Thyroid gland (tissue), 4 donors: ENCODE measurements around the gene MCAT. TPM values are rescaled to one million over a fixed set of nuclear protein-coding genes. Genes with fewer than 3 reads are reported as not detected.

Experiments used
- DNase-seq, 2 donors: peaks; one replicate each; pipeline ENCODE4 v3.0.0-alpha.2; 2019
- H3K27ac ChIP-seq, 3 donors: fragments of 200-600 bp; sonication (generic); 1 replicate in 2 of 3; 2 replicates in 1 of 3; pipeline ENCODE4 v1.5.1; 2016 to 2019; ENCODE audit warnings: mild to moderate bottlenecking in 1 of 3, moderate library complexity in 1 of 3
- H3K27me3 ChIP-seq: fragments of 200-600 bp; sonication (generic); one replicate; pipeline ENCODE4 v1.5.1; 2019
- H3K36me3 ChIP-seq, 2 donors: fragments of 200-600 bp; sonication (generic); one replicate each; pipeline ENCODE4 v1.5.1; 2016 to 2019
- H3K4me1 ChIP-seq, 2 donors: fragments of 200-600 bp; sonication (generic); one replicate each; pipeline ENCODE4 v1.5.1; 2017 to 2019
- H3K4me3 ChIP-seq, 3 donors: fragments of 200-600 bp; sonication (generic); replicated peaks in 1 of 3; 1 replicate in 2 of 3; 2 replicates in 1 of 3; pipeline ENCODE4 v1.5.1; 2016; ENCODE audit warnings: mild to moderate bottlenecking in 1 of 3
- H3K9me3 ChIP-seq: fragments of 200-600 bp; sonication (generic); one replicate; pipeline ENCODE4 v1.5.1; 2017
- POLR2A ChIP-seq, 2 donors: fragments of 450-650 bp; IDR thresholded peaks; one replicate each; pipeline ENCODE4 v1.6.1; 2017; ENCODE audit warnings: antibody characterized with exemption in 2 of 2, mild to moderate bottlenecking in 2 of 2, moderate library complexity in 1 of 2
- WGBS, 2 donors: methylation state at CpG; one replicate each; pipeline ENCODE4 v1.1.5; 2017; 5-methylcytosine and 5-hydroxymethylcytosine counted together
- intact Hi-C: fragments of 100-400 bp; cut with DNase I; formaldehyde crosslinking; loops from one replicate; pipeline ENCODE4 v1.15.1; 2023
- total RNA-seq, 4 donors: library from RNA; depleted of rRNA; stranded (reverse); fragments of >200 nt; gene quantifications; one replicate each; pipeline ENCODE4 v1.2.3, GENCODE V29; 2016
- TF ChIP-seq, protein P1 (sequence below), 6 experiments: fragments of 200-600 bp in 3 of 6; fragments of 450-650 bp in 3 of 6; sonication (generic) in 3 of 6; IDR thresholded peaks; one replicate each; pipeline ENCODE4 v1.5.1; 2016 to 2019; ENCODE audit warnings: antibody characterized with exemption in 6 of 6, mild to moderate bottlenecking in 2 of 6, inconsistent platforms in 1 of 6, moderate library complexity in 1 of 6

Gene MCAT
- total RNA-seq, 4 donors from 2014 or later: 28.4 to 48.5 (median 38.3) TPM

GRCh38 chr22:43172191-43172590 lies 29.0 kb upstream of the MCAT start:
- no peaks in the 10 kb centered on the region for H3K27me3 ChIP-seq
- intact Hi-C loops: no loop called here
- H3K27ac ChIP-seq: no peak overlapping the region
- TF ChIP-seq, protein P1, sequence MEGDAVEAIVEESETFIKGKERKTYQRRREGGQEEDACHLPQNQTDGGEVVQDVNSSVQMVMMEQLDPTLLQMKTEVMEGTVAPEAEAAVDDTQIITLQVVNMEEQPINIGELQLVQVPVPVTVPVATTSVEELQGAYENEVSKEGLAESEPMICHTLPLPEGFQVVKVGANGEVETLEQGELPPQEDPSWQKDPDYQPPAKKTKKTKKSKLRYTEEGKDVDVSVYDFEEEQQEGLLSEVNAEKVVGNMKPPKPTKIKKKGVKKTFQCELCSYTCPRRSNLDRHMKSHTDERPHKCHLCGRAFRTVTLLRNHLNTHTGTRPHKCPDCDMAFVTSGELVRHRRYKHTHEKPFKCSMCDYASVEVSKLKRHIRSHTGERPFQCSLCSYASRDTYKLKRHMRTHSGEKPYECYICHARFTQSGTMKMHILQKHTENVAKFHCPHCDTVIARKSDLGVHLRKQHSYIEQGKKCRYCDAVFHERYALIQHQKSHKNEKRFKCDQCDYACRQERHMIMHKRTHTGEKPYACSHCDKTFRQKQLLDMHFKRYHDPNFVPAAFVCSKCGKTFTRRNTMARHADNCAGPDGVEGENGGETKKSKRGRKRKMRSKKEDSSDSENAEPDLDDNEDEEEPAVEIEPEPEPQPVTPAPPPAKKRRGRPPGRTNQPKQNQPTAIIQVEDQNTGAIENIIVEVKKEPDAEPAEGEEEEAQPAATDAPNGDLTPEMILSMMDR (IDR thresholded peaks at IDR 0.05): no peak
- no peak for TF ChIP-seq POLR2A (IDR thresholded peaks at IDR 0.05)
- DNase-seq: no peak
- no peaks in the 10 kb centered on the region for H3K4me1 ChIP-seq
- peaks cover 26 to 27% of the 10 kb centered on the region in 2 donors for H3K36me3 ChIP-seq
- 92 to 93% methylated on average over 19 of the region's 19 CpGs for WGBS, 2 donors
- H3K9me3 ChIP-seq: no peaks in the 10 kb centered on the region
- no peak overlapping the region for H3K4me3 ChIP-seq

- intact Hi-C loops: no loop called here
- Histone ChIP-seq H3K4me3 (no peak overlapping the region), H3K36me3 (peaks cover 26 to 27% of the 10 kb centered on the region in 2 donors), H3K4me1 (no peaks in the 10 kb centered on the region), H3K27me3 (no peaks in the 10 kb centered on the region), H3K9me3 (no peaks in the 10 kb centered on the region), H3K27ac (no peak overlapping the region)
- TF ChIP-seq POLR2A (IDR thresholded peaks at IDR 0.05): no peak
- TF ChIP-seq, protein P1 (IDR thresholded peaks at IDR 0.05): no peak
- 89 to 91% methylated on average over 9 to 11 of the region's 12 CpGs for WGBS, 2 donors
- no peak for DNase-seq
These were observed 28.4 kb upstream of the MCAT start for GRCh38 chr22:43171607-43172006.

- WGBS, 2 donors: 85 to 91% methylated on average over 8 to 14 of the region's 14 CpGs
- intact Hi-C loops: no loop called here
- no peak for DNase-seq
- H3K27ac ChIP-seq: no peak overlapping the region
- no peaks in the 10 kb centered on the region for H3K4me1 ChIP-seq
- no peaks in the 10 kb centered on the region for H3K9me3 ChIP-seq
- TF ChIP-seq, protein P1 (IDR thresholded peaks at IDR 0.05): no peak
- TF ChIP-seq POLR2A (IDR thresholded peaks at IDR 0.05): no peak
- no peaks in the 10 kb centered on the region for H3K27me3 ChIP-seq
- peaks cover 26 to 27% of the 10 kb centered on the region in 2 donors for H3K36me3 ChIP-seq
- no peak overlapping the region for H3K4me3 ChIP-seq
These were observed 27.9 kb upstream of the MCAT start for GRCh38 chr22:43171019-43171491.

DNA sequence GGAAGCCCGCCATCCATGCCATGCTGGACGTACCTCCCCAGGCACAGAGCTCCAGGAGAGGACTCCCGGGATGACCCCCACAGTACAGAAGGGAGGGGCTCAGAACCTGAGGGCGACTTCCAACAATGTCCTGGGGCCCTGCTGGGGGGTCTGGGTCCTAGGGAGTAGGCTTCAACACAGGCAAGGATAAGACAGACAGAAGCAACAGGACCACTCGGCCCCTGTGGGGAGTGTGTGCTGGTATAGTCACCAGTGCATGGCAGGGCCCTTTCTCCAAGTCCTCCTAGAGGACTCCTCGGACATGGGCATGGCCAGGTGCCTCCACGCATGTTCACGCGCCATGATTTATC lies 26.9 kb upstream of the MCAT start:
- Histone ChIP-seq H3K4me1 (peaks cover 5% of the 10 kb centered on the region in 2 donors), H3K27ac (no peak overlapping the region), H3K9me3 (no peaks in the 10 kb centered on the region), H3K27me3 (no peaks in the 10 kb centered on the region), H3K4me3 (no peak overlapping the region), H3K36me3 (peaks cover 26 to 27% of the 10 kb centered on the region in 2 donors)
- TF ChIP-seq POLR2A (IDR thresholded peaks at IDR 0.05): no peak
- TF ChIP-seq, protein P1 (IDR thresholded peaks at IDR 0.05): no peak
- WGBS, 2 donors: 90 to 96% methylated on average over 5 to 6 of the region's 9 CpGs
- intact Hi-C loops: no loop called here
- DNase-seq: no peak

DNA sequence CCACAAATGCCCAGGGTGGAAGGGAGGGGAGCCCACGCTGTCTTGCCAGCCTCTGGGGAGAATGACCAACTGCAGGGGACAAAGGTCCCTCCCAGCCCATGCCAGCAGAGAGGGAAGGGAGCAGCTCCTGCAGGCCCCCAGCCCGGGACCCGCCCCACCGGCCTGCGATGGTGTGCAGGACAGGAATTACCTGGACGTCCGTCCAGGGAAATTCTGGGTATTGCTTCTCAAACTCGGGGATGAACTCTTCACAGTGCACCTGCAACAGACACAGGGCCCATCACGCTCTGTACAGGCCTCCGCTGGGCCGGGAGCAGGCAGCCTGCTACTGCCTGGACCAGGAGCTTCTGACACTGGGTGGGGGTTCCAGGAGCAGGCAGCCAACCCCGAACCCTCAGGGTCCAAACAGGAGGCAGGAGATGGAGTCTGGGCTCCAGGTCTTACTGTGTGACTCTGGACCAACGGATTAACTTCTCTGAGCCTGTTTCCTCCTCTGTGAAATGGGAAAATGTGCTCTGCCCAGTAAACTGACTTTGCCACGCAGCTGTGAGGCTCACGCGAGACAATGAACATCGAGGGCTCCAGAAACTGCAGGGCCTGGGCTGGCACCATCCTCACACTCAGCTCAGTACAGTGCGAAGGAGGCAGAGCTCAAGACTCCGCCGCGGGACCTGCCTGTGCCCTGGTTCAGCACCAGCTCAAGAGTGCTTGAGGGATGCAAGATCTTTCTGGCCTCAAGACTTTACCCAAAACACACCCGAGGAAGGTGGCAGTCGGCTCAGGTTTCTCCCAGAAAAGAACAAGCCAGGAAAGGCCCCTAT lies 26.3 kb upstream of the MCAT start:
- intact Hi-C loops: no loop called here
- DNase-seq: no peak
- WGBS, 2 donors: 65 to 86% methylated on average over 11 to 23 of the region's 23 CpGs

More for the DNA sequence above, 26.3 kb upstream of the MCAT start:
- no peaks in the 10 kb centered on the region for H3K27me3 ChIP-seq
- no peak overlapping the region for H3K27ac ChIP-seq
- peaks cover 8 to 10% of the 10 kb centered on the region in 2 donors for H3K4me1 ChIP-seq
- peaks cover 26 to 27% of the 10 kb centered on the region in 2 donors for H3K36me3 ChIP-seq
- no peaks in the 10 kb centered on the region for H3K9me3 ChIP-seq
- no peak for TF ChIP-seq POLR2A (IDR thresholded peaks at IDR 0.05)
- TF ChIP-seq, protein P1 (IDR thresholded peaks at IDR 0.05): no peak
- no peak overlapping the region for H3K4me3 ChIP-seq
